Ureter (tissue), 1 donor: ENCODE measurements around the gene TAF4. TPM values are rescaled to one million over a fixed set of nuclear protein-coding genes. Genes with fewer than 3 reads are reported as not detected.
A peak's percentile ranks its signal among the peaks of the same experiment; 100 is the strongest.

Source experiments
- DNase-seq: peaks from one replicate; pipeline ENCODE4 v3.0.0-alpha.2; 2020; ENCODE audit warnings: low spot score
- total RNA-seq: library from RNA; stranded (reverse); gene quantifications from one replicate; pipeline ENCODE4 v1.2.4, GENCODE V29; 2023
- donor health status: DM: yes; HTN: yes; CAD: no.

TAF4 gene
- total RNA-seq, 1 donor from 2014 or later = 31.3 TPM

GRCh38 chr20:61932711-61933480 lies 132.8 kb downstream of the TAF4 start:
- DNase-seq = peak; percentile 35

- no peak for DNase-seq
Observed at GRCh38 chr20:61932199-61932592, 133.5 kb downstream of the TAF4 start.

- DNase-seq = peak; percentile 31
Observed at GRCh38 chr20:61931476-61932198, 134.0 kb downstream of the TAF4 start.

- peak; percentile 24 for DNase-seq
Observed at GRCh38 chr20:61930776-61931475, 134.8 kb downstream of the TAF4 start.

GRCh38 chr20:61929971-61930666 lies 135.6 kb downstream of the TAF4 start:
- DNase-seq = no peak

GRCh38 chr20:61929561-61929960 lies 136.1 kb downstream of the TAF4 start:
- no peak for DNase-seq

- no peak for DNase-seq
Observed at GRCh38 chr20:61927826-61928541, 137.7 kb downstream of the TAF4 start.

DNA sequence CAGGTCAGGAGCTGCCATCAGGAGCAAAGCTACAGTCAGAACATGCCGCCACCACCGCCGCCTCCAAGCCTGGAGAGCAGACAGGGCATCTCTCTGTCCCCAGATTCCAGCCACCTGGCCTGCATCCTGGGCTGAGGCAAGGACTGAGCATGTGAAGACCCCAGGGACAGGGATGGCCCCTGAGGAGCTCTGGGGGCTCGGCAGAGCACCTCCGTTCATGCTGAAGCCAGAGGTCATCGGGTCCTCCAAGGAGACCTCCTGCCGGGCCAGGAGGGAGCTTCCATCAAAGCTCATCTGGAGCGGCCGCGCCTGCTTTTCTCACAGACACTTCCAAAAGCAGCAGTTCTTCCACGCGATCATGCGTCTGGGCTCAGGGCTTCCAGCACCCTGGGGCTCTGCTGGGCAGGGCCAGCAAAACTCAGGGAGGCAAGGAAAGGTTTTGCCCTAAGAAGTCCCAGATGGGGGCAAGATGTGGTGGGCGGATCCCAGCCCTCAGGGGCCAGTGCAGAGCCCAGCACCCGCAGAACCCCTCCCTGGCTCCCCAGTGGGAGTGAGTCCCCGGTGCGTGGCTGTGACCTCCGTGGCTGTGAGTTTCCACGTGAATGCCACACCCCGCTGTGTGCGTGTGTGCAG lies 138.4 kb downstream of the TAF4 start:
- DNase-seq = no peak

GRCh38 chr20:61926796-61927192 lies 138.9 kb downstream of the TAF4 start:
- DNase-seq = no peak

DNA sequence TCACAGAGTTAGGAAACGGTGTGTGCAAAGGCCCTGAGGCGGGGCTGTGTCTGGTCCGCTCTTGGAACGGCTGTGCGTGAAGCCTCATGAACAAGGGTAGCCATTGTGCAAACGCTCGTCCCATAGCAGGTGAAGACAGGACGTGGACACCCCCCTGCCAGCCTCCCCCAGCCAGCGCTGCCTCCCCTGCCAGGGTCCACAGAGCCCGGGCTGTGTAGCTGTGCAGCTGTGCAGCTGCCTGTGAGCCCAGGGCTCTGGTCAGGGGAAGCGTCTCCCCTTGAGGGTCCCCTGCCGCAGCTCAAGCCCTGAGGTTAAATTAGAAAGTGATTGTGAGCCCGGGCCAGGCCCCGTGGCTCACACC lies 139.4 kb downstream of the TAF4 start:
- DNase-seq = no peak

GRCh38 chr20:61925555-61926252 lies 140.0 kb downstream of the TAF4 start:
- no peak for DNase-seq

- no peak for DNase-seq
Observed at GRCh38 chr20:61924858-61925554, 140.7 kb downstream of the TAF4 start.

Other genes with a start within 250 kb of the TAF4 start
- gene LSM14B, start 56.6 kb upstream of the TAF4 start, total RNA-seq = 39.0 TPM
- 181 TPM for gene PSMA7, start 77.5 kb upstream of the TAF4 start, total RNA-seq
- 15.6 TPM for gene SS18L1, start 77.9 kb upstream of the TAF4 start, total RNA-seq
- gene MTG2, start 117.1 kb upstream of the TAF4 start, total RNA-seq = 35.5 TPM
- gene HRH3, start 154.4 kb upstream of the TAF4 start, total RNA-seq = 4.2 TPM
- gene OSBPL2, start 172.6 kb upstream of the TAF4 start, total RNA-seq = 130 TPM
- 72.6 TPM for gene ADRM1, start 237.1 kb upstream of the TAF4 start, total RNA-seq